ENCODE measurements around the gene PRR15L.

Gene PRR15L

DNA sequence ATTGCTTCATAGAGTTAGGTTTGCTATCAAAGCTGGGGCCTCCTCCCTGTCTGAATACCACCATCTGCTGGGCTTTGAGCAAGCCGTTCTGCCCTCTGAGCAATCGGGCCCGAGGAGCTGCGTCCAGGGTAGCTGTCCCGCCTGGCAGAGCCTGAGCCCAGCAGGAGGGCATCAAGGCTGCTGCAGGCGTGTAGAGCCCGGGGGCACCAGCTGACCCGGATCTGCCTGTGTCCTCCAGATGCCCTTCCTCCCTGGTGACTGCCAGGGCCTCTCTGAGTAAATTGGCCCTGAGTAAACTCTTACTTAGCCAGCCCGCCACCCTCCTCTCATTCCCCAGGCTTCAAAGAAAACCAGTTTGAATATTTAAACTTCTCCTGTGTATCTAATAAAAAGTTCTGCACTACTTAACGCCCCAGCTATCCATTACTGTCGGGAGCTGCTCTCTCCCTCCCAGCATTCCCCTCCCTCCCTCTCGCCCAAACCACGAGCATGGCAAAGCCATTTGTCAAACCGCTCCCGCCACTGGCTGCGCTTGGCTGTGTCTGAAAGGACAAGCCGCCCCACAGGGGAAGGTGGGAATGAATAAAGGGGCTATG, 29.7 kb upstream of the PRR15L start:
- DNase-seq: no peak

GRCh38 chr17:47986520-47986919, 28.8 kb upstream of the PRR15L start:
- DNase-seq: no peak

- no peak for DNase-seq
Measured at GRCh38 chr17:47983492-47984223, 26.0 kb upstream of the PRR15L start.

DNA sequence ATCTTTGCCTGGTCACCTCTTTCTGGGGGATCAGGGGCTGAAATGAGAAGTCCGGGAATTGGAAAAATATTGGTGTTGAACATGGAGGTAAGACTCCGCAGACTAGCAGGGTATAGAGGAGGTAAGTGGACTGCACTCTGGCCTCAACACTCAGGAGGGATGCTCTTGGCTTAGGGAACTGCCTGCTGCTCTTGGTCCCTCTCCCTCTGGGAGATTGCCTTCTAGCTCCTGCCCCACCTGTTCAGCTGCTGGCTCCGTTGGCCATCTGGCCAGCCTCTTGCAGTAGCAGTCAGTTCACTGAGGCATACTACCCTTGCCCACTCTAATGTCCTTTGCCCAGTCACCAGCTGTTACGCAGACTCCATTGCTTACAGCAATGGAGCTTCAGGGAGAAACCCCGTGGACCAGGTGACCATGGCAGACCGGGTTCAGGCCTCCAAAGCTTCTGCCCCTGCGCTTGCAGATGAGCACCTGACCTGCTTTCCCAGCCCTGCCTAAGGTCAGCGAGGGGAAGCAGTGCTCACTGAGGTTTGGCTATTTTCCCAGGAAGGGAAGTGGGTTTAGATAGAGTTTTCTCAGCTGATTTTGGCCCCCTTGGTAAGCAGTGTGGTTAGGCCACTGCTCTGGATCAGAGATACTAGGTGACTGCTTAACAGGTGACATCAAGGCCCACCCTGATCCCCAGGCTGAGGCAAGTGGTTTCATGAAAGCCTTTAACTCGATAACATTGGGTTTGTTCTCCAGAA, 25.1 kb upstream of the PRR15L start:
- no peak for DNase-seq

- DNase-seq: no peak
Measured at GRCh38 chr17:47982091-47982617, 24.5 kb upstream of the PRR15L start.

- no peak for DNase-seq
Measured at GRCh38 chr17:47981462-47981861, 23.8 kb upstream of the PRR15L start.

GRCh38 chr17:47980541-47980940, 22.9 kb upstream of the PRR15L start:
- DNase-seq: no peak

GRCh38 chr17:47978324-47978723, 20.6 kb upstream of the PRR15L start:
- peak in 6 of 14 donors; percentile 2 to 43 (median 10) for DNase-seq

- DNase-seq: no peak
Measured at GRCh38 chr17:47975823-47976205, 18.1 kb upstream of the PRR15L start.

DNA sequence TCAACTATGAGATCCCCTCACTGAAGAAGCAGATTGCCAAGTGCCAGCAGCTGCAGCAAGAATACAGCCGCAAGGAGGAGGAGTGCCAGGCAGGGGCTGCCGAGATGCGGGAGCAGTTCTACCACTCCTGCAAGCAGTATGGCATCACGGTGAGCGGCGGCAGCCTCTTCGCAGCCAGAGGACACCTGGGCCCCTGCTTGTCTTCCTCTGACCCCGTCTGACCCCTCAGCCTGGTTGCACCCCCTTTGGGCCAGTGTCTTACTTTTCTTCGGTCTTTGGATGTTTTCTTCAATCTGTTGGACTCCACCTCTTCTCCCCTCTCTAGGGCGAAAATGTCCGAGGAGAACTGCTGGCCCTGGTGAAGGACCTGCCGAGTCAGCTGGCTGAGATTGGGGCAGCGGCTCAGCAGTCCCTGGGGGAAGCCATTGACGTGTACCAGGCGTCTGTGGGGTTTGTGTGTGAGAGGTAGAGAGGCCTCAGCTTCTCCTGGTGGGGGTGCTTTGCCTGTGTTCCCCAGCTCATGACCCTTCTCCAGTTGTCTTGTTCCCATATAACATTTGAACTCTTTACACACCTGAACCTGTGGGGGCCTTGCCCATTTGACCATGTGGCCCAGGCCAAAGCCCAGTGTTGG, 17.6 kb upstream of the PRR15L start:
- DNase-seq: no peak

DNA sequence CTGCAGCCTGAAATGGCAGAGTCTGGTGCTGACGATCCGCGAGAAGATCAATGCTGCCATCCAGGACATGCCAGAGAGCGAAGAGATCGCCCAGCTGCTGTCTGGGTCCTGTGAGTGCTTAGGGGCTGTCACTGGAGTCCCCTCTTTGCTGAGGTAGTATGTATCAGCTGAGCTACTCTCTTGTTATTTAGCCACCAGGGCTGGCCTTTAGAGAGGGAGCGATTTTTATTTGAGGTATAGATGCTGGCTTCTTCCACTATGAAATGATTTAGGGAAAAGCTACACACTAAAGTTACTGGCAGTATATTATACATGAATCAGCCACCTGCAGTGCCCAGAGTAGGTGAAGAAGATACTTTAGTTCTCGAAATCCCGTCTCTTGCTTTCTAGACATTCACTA, 15.9 kb upstream of the PRR15L start:
- DNase-seq: no peak

DNA sequence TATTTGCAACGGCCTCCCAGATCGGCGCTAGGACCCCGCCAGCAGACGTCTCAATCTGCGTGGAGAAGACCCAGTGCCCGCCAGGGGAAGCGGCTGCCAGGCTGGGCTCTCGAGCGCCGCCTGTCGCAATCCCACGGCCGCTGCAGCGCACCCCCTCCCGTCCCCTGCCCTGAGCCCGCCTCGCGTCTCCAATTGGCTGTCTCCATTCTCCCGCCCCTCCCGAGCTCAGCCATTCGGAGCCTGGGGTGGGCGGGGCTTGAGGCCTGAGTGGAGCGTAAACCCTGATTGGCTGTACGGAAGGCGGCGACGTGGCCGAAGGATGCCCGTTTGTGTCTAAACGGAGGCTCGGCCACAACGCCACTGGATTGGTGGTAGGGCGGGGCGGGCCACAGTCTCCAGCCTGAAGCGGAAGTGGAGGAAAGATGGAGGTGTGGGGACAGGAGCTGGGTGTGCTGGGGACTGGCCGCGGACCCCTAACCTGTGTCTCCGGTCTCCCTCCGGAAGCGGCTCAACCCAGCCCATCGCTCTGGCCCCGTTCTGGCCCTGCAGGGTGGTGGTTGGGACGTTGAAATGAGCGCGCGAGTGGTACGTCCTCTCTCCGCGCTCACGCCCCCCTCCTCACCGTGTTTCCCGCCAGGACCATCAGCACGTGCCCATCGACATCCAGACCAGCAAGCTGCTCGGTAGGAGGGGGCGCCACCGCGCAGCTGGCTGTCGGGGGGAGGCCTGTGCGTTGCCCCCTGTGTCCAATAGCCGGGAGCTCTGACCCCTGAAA, 13.2 kb upstream of the PRR15L start, which contains the start of gene CDK5RAP3:
Gene CDK5RAP3, plus strand, starts transcription at position 389 of the 775 bp plus-strand sequence. Its CDS starts 34 bp downstream, at position 423.
- peak; percentile 85 to 99 (median 98) for DNase-seq

- peak in 1 of 14 donors; percentile 39 for DNase-seq
Measured at GRCh38 chr17:47969930-47970724, 12.4 kb upstream of the PRR15L start.

- DNase-seq: no peak
Measured at GRCh38 chr17:47968836-47969235, 11.2 kb upstream of the PRR15L start.

DNA sequence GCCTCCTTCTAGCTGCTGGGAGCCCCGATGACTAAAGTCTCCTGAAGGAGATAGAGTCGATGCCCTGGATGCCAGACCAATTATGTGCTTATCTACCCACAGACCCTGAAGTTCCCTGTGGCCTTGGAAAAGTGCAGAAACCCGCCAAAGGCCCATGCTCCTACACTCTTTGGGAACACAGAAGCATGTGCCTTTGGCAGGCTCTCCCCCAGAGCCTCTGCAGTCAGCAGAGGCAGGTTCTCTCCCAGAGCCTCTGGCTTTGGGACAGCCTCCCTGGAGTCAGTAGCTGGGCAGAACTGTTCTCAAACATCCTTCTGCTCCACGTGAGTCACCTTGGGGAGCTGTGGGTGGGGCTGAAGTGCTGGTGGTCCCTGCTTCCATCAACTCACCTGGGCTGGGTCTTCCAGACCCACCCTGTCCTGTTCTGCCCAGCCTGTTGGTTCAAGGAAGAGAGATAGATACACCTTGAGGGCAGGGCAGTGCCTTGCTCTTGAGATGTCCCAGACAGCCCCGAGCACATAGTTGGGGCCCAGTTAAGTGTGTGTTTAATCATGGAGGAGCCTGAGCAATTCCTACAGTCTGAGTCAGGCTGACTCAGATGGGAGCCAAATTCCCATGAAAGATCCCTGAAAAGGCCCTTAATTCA, 10.0 kb upstream of the PRR15L start:
- DNase-seq: no peak

DNA sequence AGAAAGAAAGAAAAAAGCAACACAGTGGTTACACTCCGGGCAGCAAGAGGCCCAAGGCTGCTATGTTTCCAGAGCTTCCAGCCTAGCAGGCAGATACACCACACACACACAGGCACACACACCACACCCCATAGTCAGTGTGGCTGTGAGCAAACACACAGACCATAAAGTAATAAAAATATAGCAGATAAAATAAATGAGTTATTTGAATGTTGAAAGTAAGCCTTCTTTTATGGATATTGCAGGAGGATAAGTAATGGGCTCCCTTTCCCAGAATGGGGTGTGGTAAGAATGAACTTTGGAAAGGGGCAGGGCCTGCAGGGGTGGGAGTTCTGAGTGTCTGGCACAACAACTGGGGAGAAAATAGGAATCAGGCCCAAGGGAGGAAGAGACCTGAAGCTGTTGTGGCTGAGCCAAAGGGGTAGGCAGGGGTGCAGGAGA, 8.4 kb upstream of the PRR15L start:
- DNase-seq: no peak

DNA sequence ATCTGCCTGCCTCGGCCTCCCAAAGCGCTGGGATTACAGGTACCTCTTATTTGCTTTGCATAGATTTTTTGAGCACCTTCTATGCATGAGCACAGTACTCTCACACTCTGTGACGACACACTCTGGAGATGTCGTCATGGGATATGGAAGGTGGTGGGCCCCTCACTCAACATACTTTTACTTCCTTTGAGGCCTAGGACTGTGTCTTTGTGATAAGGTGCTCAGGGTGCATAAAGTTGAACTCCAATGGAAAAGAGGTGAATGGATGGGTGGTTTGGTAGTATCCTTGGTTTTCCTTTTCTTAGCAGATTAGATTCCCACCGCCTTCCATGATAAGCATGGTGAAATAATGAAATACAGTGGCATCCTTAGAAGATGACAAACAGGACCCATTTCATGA, 7.2 kb upstream of the PRR15L start:
- DNase-seq: no peak

DNA sequence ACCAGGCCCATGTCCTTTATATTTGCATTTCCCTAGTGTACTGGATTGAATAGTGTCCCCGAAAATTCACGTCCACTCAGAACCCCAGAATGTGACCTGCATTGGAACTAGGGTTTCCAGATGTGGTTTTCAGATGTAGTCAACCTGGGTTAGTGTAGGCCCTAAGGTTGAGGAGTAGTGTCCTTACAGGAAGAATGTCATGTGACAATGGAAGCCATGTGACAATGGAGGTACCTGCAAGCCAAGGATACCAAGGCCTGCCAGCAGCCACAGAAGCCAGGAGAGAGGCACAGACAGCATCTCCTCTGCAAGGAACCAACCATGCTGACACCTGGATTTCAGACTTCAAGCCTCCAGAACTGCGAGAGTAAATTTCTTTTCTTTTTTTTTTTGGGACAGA, 5.2 kb upstream of the PRR15L start:
- DNase-seq: no peak

DNA sequence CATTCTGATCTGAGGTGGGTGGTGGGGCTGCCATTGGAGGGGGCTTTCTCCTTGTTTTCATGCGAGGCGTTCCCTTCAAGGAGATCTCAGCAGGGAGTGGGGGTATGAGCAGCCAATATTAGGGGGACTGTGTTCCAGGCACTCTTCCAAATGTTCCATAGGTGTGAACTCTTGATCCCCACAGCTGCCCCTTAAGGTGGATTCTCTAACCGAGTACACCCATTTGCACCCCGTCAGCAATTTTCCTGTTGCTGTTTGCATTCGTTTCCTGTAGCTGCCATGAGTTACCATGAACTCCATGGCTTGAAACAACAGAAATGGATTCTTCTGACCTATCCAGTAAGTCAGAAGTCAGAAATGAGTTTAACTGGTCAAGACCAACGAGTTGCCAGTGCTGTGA, 3.7 kb upstream of the PRR15L start:
- no peak for DNase-seq

DNA sequence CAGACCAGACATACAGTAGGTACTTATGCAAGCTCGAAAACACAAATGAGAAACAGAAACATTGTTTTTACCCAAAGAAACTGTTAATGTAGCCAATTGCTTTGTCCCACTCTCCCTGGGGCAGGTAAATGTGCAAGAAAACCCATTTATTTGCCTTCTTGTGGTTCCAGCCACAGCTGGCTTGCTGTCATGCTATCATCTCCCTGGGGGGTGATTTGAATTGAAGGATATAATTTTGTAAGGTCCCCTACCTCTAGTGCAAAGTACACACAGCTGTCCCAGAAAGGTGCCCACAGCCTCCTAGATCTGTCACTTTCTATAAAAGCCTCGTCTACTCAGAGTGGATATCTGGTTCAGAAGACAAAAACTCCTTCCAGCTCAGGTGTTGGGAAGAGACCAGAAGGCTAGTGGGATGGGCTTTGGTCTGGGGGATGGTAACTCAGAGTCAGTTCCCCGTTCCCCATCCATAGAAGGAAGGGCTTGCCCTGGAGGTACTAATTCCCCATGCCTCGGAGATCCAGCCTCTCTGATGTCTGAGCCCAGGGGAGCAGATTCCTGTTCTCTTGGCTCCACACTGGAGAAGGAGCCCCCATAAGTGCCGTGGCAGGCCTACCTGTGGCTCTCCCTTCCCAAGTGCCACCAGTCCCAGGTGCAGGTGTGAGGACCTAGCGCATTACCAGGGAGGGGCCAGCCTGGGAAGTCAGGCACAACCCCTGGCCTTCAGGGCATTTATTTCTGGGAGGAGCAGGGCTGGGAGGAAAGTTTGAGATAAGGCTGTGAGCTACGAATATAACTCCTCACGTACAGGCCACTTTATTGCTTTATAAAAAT, 2.4 kb upstream of the PRR15L start:
- DNase-seq: no peak
